ENCODE data around the gene APC2.

Gene APC2

GRCh38 chr19:1449467-1450442, at the start of gene APC2:
Gene APC2 (plus strand): TSS chr19:1450121. CDS start chr19:1453002, 2,881 bp downstream.
- Mint-ChIP-seq H3K9me3 (ENCODE audit: low read depth) (no peaks in the 10 kb centered on the region), H3K36me3 (no peaks in the 10 kb centered on the region), H3K4me1 (ENCODE audit: low read depth) (peaks cover 16% of the 10 kb centered on the region), H3K4me3 (peak within 1 kb of the TSS; percentile 48), H3K27ac (no peak within 1 kb of the TSS), H3K27me3 (peaks cover 32% of the 10 kb centered on the region)

GRCh38 chr19:1400281-1401137, 49.4 kb upstream of the APC2 start:
- Mint-ChIP-seq H3K27me3 (no peaks in the 10 kb centered on the region), H3K27ac (no peak overlapping the region), H3K9me3 (ENCODE audit: low read depth) (no peaks in the 10 kb centered on the region), H3K4me1 (ENCODE audit: low read depth) (peaks cover 14% of the 10 kb centered on the region), H3K4me3 (peak overlapping the region; percentile 75), H3K36me3 (no peaks in the 10 kb centered on the region)

GRCh38 chr19:1401138-1401888, 48.6 kb upstream of the APC2 start, which contains the start of gene GAMT:
Gene GAMT (minus strand): TSS chr19:1401542. CDS start chr19:1401476, 66 bp downstream.
- Mint-ChIP-seq H3K4me1 (ENCODE audit: low read depth) (peaks cover 14% of the 10 kb centered on the region), H3K9me3 (ENCODE audit: low read depth) (no peaks in the 10 kb centered on the region), H3K27me3 (no peaks in the 10 kb centered on the region), H3K4me3 (peak within 1 kb of the TSS; percentile 76), H3K36me3 (no peaks in the 10 kb centered on the region), H3K27ac (no peak within 1 kb of the TSS)

GRCh38 chr19:1401889-1402217, 48.1 kb upstream of the APC2 start:
- Mint-ChIP-seq H3K27me3 (no peaks in the 10 kb centered on the region), H3K36me3 (no peaks in the 10 kb centered on the region), H3K9me3 (ENCODE audit: low read depth) (no peaks in the 10 kb centered on the region), H3K4me1 (ENCODE audit: low read depth) (peaks cover 17% of the 10 kb centered on the region), H3K27ac (no peak overlapping the region), H3K4me3 (peak overlapping the region; percentile 70)

- no peaks in the 10 kb centered on the region for H3K27me3 Mint-ChIP-seq
- peak overlapping the region; percentile 16 for H3K27ac Mint-ChIP-seq
- peak overlapping the region; percentile 76 for H3K4me3 Mint-ChIP-seq
- no peaks in the 10 kb centered on the region for H3K36me3 Mint-ChIP-seq
- H3K9me3 Mint-ChIP-seq (ENCODE audit: low read depth): no peaks in the 10 kb centered on the region
- H3K4me1 Mint-ChIP-seq (ENCODE audit: low read depth): peaks cover 17% of the 10 kb centered on the region
Measured at GRCh38 chr19:1402411-1403070, 47.4 kb upstream of the APC2 start.

GRCh38 chr19:1406774-1407527, 43.0 kb upstream of the APC2 start:
- Mint-ChIP-seq H3K4me3 (peak overlapping the region; percentile 75), H3K9me3 (ENCODE audit: low read depth) (no peaks in the 10 kb centered on the region), H3K27me3 (no peaks in the 10 kb centered on the region), H3K36me3 (peaks cover 2% of the 10 kb centered on the region), H3K4me1 (ENCODE audit: low read depth) (peaks cover 41% of the 10 kb centered on the region), H3K27ac (peak overlapping the region; percentile 83)

GRCh38 chr19:1407528-1408299, 42.2 kb upstream of the APC2 start, which contains the start of gene DAZAP1:
Gene DAZAP1 (plus strand): TSS chr19:1407586. CDS start chr19:1407774, 188 bp downstream.
- Mint-ChIP-seq H3K9me3 (ENCODE audit: low read depth) (no peaks in the 10 kb centered on the region), H3K4me1 (ENCODE audit: low read depth) (peaks cover 41% of the 10 kb centered on the region), H3K27ac (peak within 1 kb of the TSS; percentile 83), H3K4me3 (peak within 1 kb of the TSS; percentile 75), H3K27me3 (no peaks in the 10 kb centered on the region), H3K36me3 (peaks cover 2% of the 10 kb centered on the region)

- Mint-ChIP-seq H3K36me3 (peaks cover 2% of the 10 kb centered on the region), H3K4me3 (peak overlapping the region; percentile 97), H3K4me1 (ENCODE audit: low read depth) (peaks cover 46% of the 10 kb centered on the region), H3K27me3 (no peaks in the 10 kb centered on the region), H3K27ac (peak overlapping the region; percentile 98), H3K9me3 (ENCODE audit: low read depth) (no peaks in the 10 kb centered on the region)
Measured at GRCh38 chr19:1408300-1409203, 41.4 kb upstream of the APC2 start.

- no peaks in the 10 kb centered on the region for H3K9me3 Mint-ChIP-seq (ENCODE audit: low read depth)
- H3K27ac Mint-ChIP-seq: peak overlapping the region; percentile 98
- peaks cover 2% of the 10 kb centered on the region for H3K36me3 Mint-ChIP-seq
- no peaks in the 10 kb centered on the region for H3K27me3 Mint-ChIP-seq
- H3K4me1 Mint-ChIP-seq (ENCODE audit: low read depth): peaks cover 51% of the 10 kb centered on the region
- peak overlapping the region; percentile 97 for H3K4me3 Mint-ChIP-seq
Measured at GRCh38 chr19:1409204-1410005, 40.5 kb upstream of the APC2 start.

GRCh38 chr19:1410136-1410786, 39.7 kb upstream of the APC2 start:
- Mint-ChIP-seq H3K27me3 (no peaks in the 10 kb centered on the region), H3K36me3 (peaks cover 2% of the 10 kb centered on the region), H3K27ac (peak overlapping the region; percentile 98), H3K9me3 (ENCODE audit: low read depth) (no peaks in the 10 kb centered on the region), H3K4me1 (ENCODE audit: low read depth) (peaks cover 57% of the 10 kb centered on the region), H3K4me3 (peak overlapping the region; percentile 97)

GRCh38 chr19:1410789-1411188, 39.1 kb upstream of the APC2 start:
- H3K27me3 Mint-ChIP-seq: no peaks in the 10 kb centered on the region
- H3K9me3 Mint-ChIP-seq (ENCODE audit: low read depth): no peaks in the 10 kb centered on the region
- H3K4me1 Mint-ChIP-seq (ENCODE audit: low read depth): peaks cover 61% of the 10 kb centered on the region
- peak overlapping the region; percentile 97 for H3K4me3 Mint-ChIP-seq
- peak overlapping the region; percentile 98 for H3K27ac Mint-ChIP-seq
- peaks cover 2% of the 10 kb centered on the region for H3K36me3 Mint-ChIP-seq

All from activated naive CD8-positive, alpha-beta T cell (primary cell).